WERI-Rb-1 (cell line): ENCODE measurements around the gene NUTF2.
"Not testable (repeated sequence)": the region's sequence is repeated elsewhere in the genome, so short reads cannot be mapped to it uniquely, and the experiment has no call there.

ENCODE experiments used
- DNase-seq: peaks from one replicate; pipeline ENCODE4 v3.0.0-alpha.2; 2020
- H3K27ac ChIP-seq: fragments of 250-450 bp; sonication (Bioruptor Pico); 2 replicates; pipeline ENCODE4 v1.5.1; 2020; ENCODE audit warnings: mild to moderate bottlenecking, moderate library complexity
- H3K27me3 ChIP-seq: fragments of 250-450 bp; sonication (Bioruptor Pico); 2 replicates; pipeline ENCODE4 v1.5.1; 2021; ENCODE audit warnings: mild to moderate bottlenecking, low read depth, moderate library complexity; ENCODE audit not compliant: insufficient read depth, severe bottlenecking
- H3K36me3 ChIP-seq: fragments of 250-450 bp; sonication (Bioruptor Pico); 2 replicates; pipeline ENCODE4 v1.5.1; 2020; ENCODE audit warnings: mild to moderate bottlenecking, moderate library complexity
- H3K4me3 ChIP-seq: 2 replicates; pipeline ENCODE4 v1.5.1; 2011; ENCODE audit warnings: low read depth, mild to moderate bottlenecking, control low read depth, low read length
- H3K9me3 ChIP-seq: fragments of 250-450 bp; sonication (Bioruptor Pico); 2 replicates; pipeline ENCODE4 v1.5.1; 2021; ENCODE audit warnings: mild to moderate bottlenecking, moderate library complexity; ENCODE audit not compliant: severe bottlenecking
- CTCF ChIP-seq: IDR thresholded peaks from 2 replicates; pipeline ENCODE4 v1.5.1; 2011; ENCODE audit warnings: low read depth, mild to moderate bottlenecking, control low read depth, inconsistent platforms, low read length

Gene NUTF2

GRCh38 chr16:67833030-67833414, 13.7 kb upstream of the NUTF2 start:
- no peaks in the 10 kb centered on the region for H3K9me3 ChIP-seq
- H3K27me3 ChIP-seq = no peaks in the 10 kb centered on the region
- H3K27ac ChIP-seq = peak overlapping the region; percentile 69
- H3K36me3 ChIP-seq = peaks cover 40% of the 10 kb centered on the region
- peak overlapping the region; percentile 83 for H3K4me3 ChIP-seq
- no peak for DNase-seq
- TF ChIP-seq CTCF = no peak

GRCh38 chr16:67833415-67834241, 13.1 kb upstream of the NUTF2 start:
- H3K36me3 ChIP-seq = peaks cover 34% of the 10 kb centered on the region
- DNase-seq = peak; percentile 93
- no peak for TF ChIP-seq CTCF
- H3K9me3 ChIP-seq = no peaks in the 10 kb centered on the region
- peak overlapping the region; percentile 83 for H3K4me3 ChIP-seq
- H3K27me3 ChIP-seq = no peaks in the 10 kb centered on the region
- H3K27ac ChIP-seq = peak overlapping the region; percentile 69

GRCh38 chr16:67834242-67834614, 12.5 kb upstream of the NUTF2 start:
- Histone ChIP-seq H3K36me3 (peaks cover 31% of the 10 kb centered on the region), H3K27me3 (no peaks in the 10 kb centered on the region), H3K4me3 (peak overlapping the region; percentile 83), H3K9me3 (no peaks in the 10 kb centered on the region), H3K27ac (no peak overlapping the region)
- no peak for DNase-seq
- TF ChIP-seq CTCF = no peak

GRCh38 chr16:67837190-67837589, 9.5 kb upstream of the NUTF2 start:
- H3K27me3 ChIP-seq, H3K4me3 ChIP-seq, H3K36me3 ChIP-seq, H3K9me3 ChIP-seq, DNase-seq, H3K27ac ChIP-seq: not testable (repeated sequence)

GRCh38 chr16:67837811-67838210, 8.9 kb upstream of the NUTF2 start:
- peaks cover 2% of the 10 kb centered on the region; the same call in 1 of the 2 replicates for H3K36me3 ChIP-seq
- no peak for DNase-seq
- no peak overlapping the region for H3K4me3 ChIP-seq
- H3K9me3 ChIP-seq = no peaks in the 10 kb centered on the region
- H3K27ac ChIP-seq = no peak overlapping the region
- no peak for TF ChIP-seq CTCF
- no peaks in the 10 kb centered on the region for H3K27me3 ChIP-seq

- no peak for DNase-seq
- peak overlapping the region; percentile 84 for H3K4me3 ChIP-seq
- H3K36me3 ChIP-seq = peaks cover 19% of the 10 kb centered on the region
- TF ChIP-seq CTCF = no peak
- H3K9me3 ChIP-seq = no peaks in the 10 kb centered on the region
- H3K27ac ChIP-seq = peak overlapping the region; percentile 99
- H3K27me3 ChIP-seq = no peaks in the 10 kb centered on the region
Observed at GRCh38 chr16:67841198-67841815, 5.4 kb upstream of the NUTF2 start.
